HG02798 (cell line): ENCODE results near the gene SUMO3.
A peak's percentile ranks its signal among the peaks of the same experiment; 100 is the strongest.
"Not testable (repeated sequence)": the region's sequence is repeated elsewhere in the genome, so short reads cannot be mapped to it uniquely, and the experiment has no call there.

ENCODE experiments used
- ATAC-seq: cut with Tn5 transposase; IDR thresholded peaks from one replicate; pipeline ENCODE4 v1.9.1; 2021; ENCODE audit warnings: mild to moderate bottlenecking; ENCODE audit not compliant: unreplicated experiment, poor library complexity

The SUMO3 gene

GRCh38 chr21:44832516-44833255, 14.8 kb upstream of the SUMO3 start:
- ATAC-seq: not testable (repeated sequence)

- ATAC-seq: no peak
Observed at GRCh38 chr21:44831227-44831860, 13.5 kb upstream of the SUMO3 start.

- no peak for ATAC-seq
Observed at GRCh38 chr21:44829507-44830092, 11.7 kb upstream of the SUMO3 start.

GRCh38 chr21:44828362-44829056, 10.6 kb upstream of the SUMO3 start:
- no peak for ATAC-seq

- no peak for ATAC-seq
Observed at GRCh38 chr21:44823179-44823660, 5.4 kb upstream of the SUMO3 start.

- no peak for ATAC-seq
Observed at GRCh38 chr21:44822484-44823178, 4.8 kb upstream of the SUMO3 start.

GRCh38 chr21:44820851-44821250, 3.0 kb upstream of the SUMO3 start:
- ATAC-seq: no peak

GRCh38 chr21:44819283-44820243, 1.7 kb upstream of the SUMO3 start:
- no peak for ATAC-seq

- ATAC-seq: no peak
Observed at GRCh38 chr21:44818640-44819011, 764 bp upstream of the SUMO3 start.

- peak; percentile 80 for ATAC-seq
Observed at GRCh38 chr21:44817506-44817880, 369 bp downstream of the SUMO3 start.

GRCh38 chr21:44816761-44817505, 929 bp downstream of the SUMO3 start:
- ATAC-seq: no peak

GRCh38 chr21:44815852-44816628, 1.8 kb downstream of the SUMO3 start:
- ATAC-seq: no peak

- ATAC-seq: no peak
Observed at GRCh38 chr21:44815225-44815624, 2.6 kb downstream of the SUMO3 start.

- no peak for ATAC-seq
Observed at GRCh38 chr21:44814498-44815023, 3.3 kb downstream of the SUMO3 start.

- ATAC-seq: no peak
Observed at GRCh38 chr21:44813727-44814126, 4.1 kb downstream of the SUMO3 start.

- ATAC-seq: no peak
Observed at GRCh38 chr21:44813149-44813548, 4.7 kb downstream of the SUMO3 start.

- no peak for ATAC-seq
Observed at GRCh38 chr21:44812640-44813039, 5.2 kb downstream of the SUMO3 start.

GRCh38 chr21:44810779-44811178, 7.1 kb downstream of the SUMO3 start:
- ATAC-seq: no peak
